ENCODE results near the gene CST8. TPM values are rescaled to one million over a fixed set of nuclear protein-coding genes. Genes with fewer than 3 reads are reported as not detected.

CST8 gene
- total RNA-seq, result not detected in 2 replicates

GRCh38 chr20:23490817-23491216 is at the start of gene CST8:
Gene CST8, plus strand, starts transcription at chr20:23491117. Its CDS starts 551 bp downstream, at chr20:23491668.

GRCh38 chr20:23452776-23453175 is 38.1 kb upstream of the CST8 start, which contains the start of gene CST11:
Gene CST11, minus strand, starts transcription at chr20:23452876. Its CDS starts 65 bp downstream, at chr20:23452811.

Other genes starting within 250 kb of the CST8 start
- gene NXT1, start 140.3 kb upstream of the CST8 start, total RNA-seq, result 25.6 and 39.4 TPM in 2 replicates
- 29.0 and 40.1 TPM in 2 replicates for gene GZF1, start 128.9 kb upstream of the CST8 start, total RNA-seq
- gene NAPB, start 69.6 kb upstream of the CST8 start, total RNA-seq, result 10.9 and 12.2 TPM in 2 replicates
- not detected in 2 replicates for gene CSTL1, start 51.4 kb upstream of the CST8 start, total RNA-seq
- gene CST11, start 38.2 kb upstream of the CST8 start, total RNA-seq, result not detected in 2 replicates
- 0.11 TPM in 1 of 2 replicates, not detected in the other for gene CST9L, start 77.4 kb downstream of the CST8 start, total RNA-seq
- gene CST9, start 114.8 kb downstream of the CST8 start, total RNA-seq, result not detected in 2 replicates
- 117 and 151 TPM in 2 replicates for gene CST3, start 146.8 kb downstream of the CST8 start, total RNA-seq
- 0.22 and 0.75 TPM in 2 replicates for gene CST4, start 197.9 kb downstream of the CST8 start, total RNA-seq

Data from uterine smooth muscle cell (primary cell).